WTC11 (cell line): ENCODE data around the gene SYCN. TPM values are rescaled to one million over a fixed set of nuclear protein-coding genes. Genes with fewer than 3 reads are reported as not detected.
"Not testable (repeated sequence)": the region's sequence is repeated elsewhere in the genome, so short reads cannot be mapped to it uniquely, and the experiment has no call there.

Experiments
- ATAC-seq: fragments of 200-7000 bp; cut with Tn5 transposase; 2 replicates; pipeline ENCODE4 v1.10.0; 2021; ENCODE audit warnings: mild to moderate bottlenecking, moderate library complexity
- CTCF ChIA-PET: fragments of 300-600 bp; sonication (Branson Sonifier 250); formaldehyde crosslinking; loops from one replicate; lab custom pipeline; 2021; ENCODE audit warnings: antibody characterized with exemption; lab: Charles Lee
- POLR2A ChIA-PET: fragments of 350-600 bp; sonication (Branson Sonifier 250); formaldehyde crosslinking; loops from one replicate; lab custom pipeline; 2021; ENCODE audit warnings: antibody characterized with exemption; lab: Charles Lee
- DNase-seq: peaks from one replicate; pipeline ENCODE4 v3.0.0; 2021; ENCODE audit warnings: low spot score
- H3K27ac Mint-ChIP-seq: 2 replicates; pipeline ENCODE4 v1.8.0; 2021; ENCODE audit warnings: mixed read lengths
- H3K27me3 Mint-ChIP-seq: 2 replicates; pipeline ENCODE4 v1.8.0; 2021; ENCODE audit warnings: low read depth, mild to moderate bottlenecking, moderate library complexity, mixed read lengths
- H3K36me3 Mint-ChIP-seq: 2 replicates; pipeline ENCODE4 v1.8.0; 2021; ENCODE audit warnings: mixed read lengths
- H3K4me1 Mint-ChIP-seq: 2 replicates; pipeline ENCODE4 v1.8.0; 2022; ENCODE audit warnings: mixed read lengths
- H3K4me3 Mint-ChIP-seq: 2 replicates; pipeline ENCODE4 v1.8.0; 2021; ENCODE audit warnings: mild to moderate bottlenecking, moderate library complexity, mixed read lengths
- H3K9me3 Mint-ChIP-seq: 2 replicates; pipeline ENCODE4 v1.8.0; 2021; ENCODE audit warnings: mixed read lengths
- CREM ChIP-seq: sonication (generic); formaldehyde crosslinking; IDR thresholded peaks from 2 replicates; pipeline ENCODE4 v1.8.1; 2022; ENCODE audit warnings: mild to moderate bottlenecking, missing genetic modification reagents, moderate library complexity
- FOXP1 ChIP-seq: sonication (generic); formaldehyde crosslinking; IDR thresholded peaks from 2 replicates; pipeline ENCODE4 v1.8.0; 2022; ENCODE audit warnings: missing genetic modification reagents, mild to moderate bottlenecking, moderate library complexity, borderline replicate concordance
- GTF2I ChIP-seq: fragments of 250-450 bp; sonication (Bioruptor Pico); conservative IDR thresholded peaks from 2 replicates; pipeline ENCODE4 v1.4.0; 2021; ENCODE audit warnings: mild to moderate bottlenecking
- IRF2 ChIP-seq: sonication (generic); formaldehyde crosslinking; IDR thresholded peaks from 2 replicates; pipeline ENCODE4 v1.8.0; 2022; ENCODE audit warnings: low read depth, missing genetic modification reagents, borderline replicate concordance
- NR2C2 ChIP-seq: sonication (generic); formaldehyde crosslinking; IDR thresholded peaks from 2 replicates; pipeline ENCODE4 v1.8.0; 2022; ENCODE audit warnings: mild to moderate bottlenecking, missing genetic modification reagents
- RORB ChIP-seq: fragments of 250-450 bp; sonication (Bioruptor Pico); IDR thresholded peaks from 2 replicates; pipeline ENCODE4 v1.9.0; 2021; ENCODE audit warnings: mild to moderate bottlenecking
- SMAD3 ChIP-seq: sonication (generic); formaldehyde crosslinking; IDR thresholded peaks from 2 replicates; pipeline ENCODE4 v1.8.0; 2022; ENCODE audit warnings: missing genetic modification reagents, mild to moderate bottlenecking, borderline replicate concordance
- SMAD4 ChIP-seq: sonication (generic); formaldehyde crosslinking; IDR thresholded peaks from 2 replicates; pipeline ENCODE4 v1.8.0; 2022; ENCODE audit warnings: mild to moderate bottlenecking, missing genetic modification reagents
- TCF7 ChIP-seq: sonication (generic); formaldehyde crosslinking; IDR thresholded peaks from 2 replicates; pipeline ENCODE4 v1.8.0; 2022; ENCODE audit warnings: mild to moderate bottlenecking, low read depth, missing genetic modification reagents, moderate library complexity
- total RNA-seq: library from RNA; stranded (reverse); gene quantifications from 3 replicates; pipeline ENCODE4 v1.2.3, GENCODE V29; 2021
- TF ChIP-seq, protein P1 (sequence below): sonication (generic); formaldehyde crosslinking; IDR thresholded peaks from 2 replicates; pipeline ENCODE4 v1.8.1; 2022; ENCODE audit warnings: mild to moderate bottlenecking, moderate library complexity, missing genetic modification reagents
- TF ChIP-seq, protein P2 (sequence below): sonication (generic); formaldehyde crosslinking; IDR thresholded peaks from 2 replicates; pipeline ENCODE4 v1.8.0; 2023; ENCODE audit warnings: mild to moderate bottlenecking, missing genetic modification reagents
- TF ChIP-seq, protein P3 (sequence below): fragments of 250-450 bp; sonication (Bioruptor Pico); IDR thresholded peaks from 2 replicates; pipeline ENCODE4 v1.9.0; 2021; ENCODE audit warnings: mild to moderate bottlenecking, borderline replicate concordance
- TF ChIP-seq, protein P4 (sequence below): fragments of 250-450 bp; sonication (Bioruptor Pico); IDR thresholded peaks from 2 replicates; pipeline ENCODE4 v2.1.2; 2022; ENCODE audit warnings: mild to moderate bottlenecking, moderate library complexity
- TF ChIP-seq, protein P5 (sequence below): fragments of 200-600 bp; IDR thresholded peaks from 2 replicates; pipeline ENCODE4 v1.8.0; 2022; ENCODE audit warnings: antibody characterized with exemption
- TF ChIP-seq, protein P6 (sequence below): fragments of 250-450 bp; sonication (Bioruptor Pico); IDR thresholded peaks from 2 replicates; pipeline ENCODE4 v1.8.0; 2021; ENCODE audit warnings: mild to moderate bottlenecking

SYCN gene
- total RNA-seq, 1 experiment from 2014 or later, result 0.77 TPM

DNA sequence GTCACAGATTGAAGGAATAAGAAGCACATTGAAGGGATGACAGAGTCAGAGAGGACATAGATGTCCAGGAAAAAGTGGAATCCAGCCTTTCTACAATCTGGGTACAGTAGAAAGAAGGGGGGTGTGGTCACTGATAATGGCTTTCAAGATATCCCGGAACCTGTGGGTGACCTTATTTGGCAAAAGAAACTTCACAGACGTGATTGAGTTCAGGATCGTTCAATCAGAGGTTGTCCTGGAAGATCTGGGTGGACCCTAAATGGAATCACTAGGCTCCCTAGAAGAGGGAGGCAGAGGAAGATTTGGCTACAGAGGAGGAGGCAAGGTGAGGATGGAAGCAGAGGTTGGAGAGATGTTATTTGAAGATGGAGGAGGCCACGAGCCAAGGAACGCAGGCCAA is 13.0 kb upstream of the SYCN start (continued):
- TF ChIP-seq, protein P1, sequence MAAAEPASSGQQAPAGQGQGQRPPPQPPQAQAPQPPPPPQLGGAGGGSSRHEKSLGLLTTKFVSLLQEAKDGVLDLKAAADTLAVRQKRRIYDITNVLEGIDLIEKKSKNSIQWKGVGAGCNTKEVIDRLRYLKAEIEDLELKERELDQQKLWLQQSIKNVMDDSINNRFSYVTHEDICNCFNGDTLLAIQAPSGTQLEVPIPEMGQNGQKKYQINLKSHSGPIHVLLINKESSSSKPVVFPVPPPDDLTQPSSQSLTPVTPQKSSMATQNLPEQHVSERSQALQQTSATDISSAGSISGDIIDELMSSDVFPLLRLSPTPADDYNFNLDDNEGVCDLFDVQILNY, result no peak
- no peak for TF ChIP-seq SMAD4
- TF ChIP-seq FOXP1 (CRISPR knock-in tag), result no peak
- TF ChIP-seq, protein P2, sequence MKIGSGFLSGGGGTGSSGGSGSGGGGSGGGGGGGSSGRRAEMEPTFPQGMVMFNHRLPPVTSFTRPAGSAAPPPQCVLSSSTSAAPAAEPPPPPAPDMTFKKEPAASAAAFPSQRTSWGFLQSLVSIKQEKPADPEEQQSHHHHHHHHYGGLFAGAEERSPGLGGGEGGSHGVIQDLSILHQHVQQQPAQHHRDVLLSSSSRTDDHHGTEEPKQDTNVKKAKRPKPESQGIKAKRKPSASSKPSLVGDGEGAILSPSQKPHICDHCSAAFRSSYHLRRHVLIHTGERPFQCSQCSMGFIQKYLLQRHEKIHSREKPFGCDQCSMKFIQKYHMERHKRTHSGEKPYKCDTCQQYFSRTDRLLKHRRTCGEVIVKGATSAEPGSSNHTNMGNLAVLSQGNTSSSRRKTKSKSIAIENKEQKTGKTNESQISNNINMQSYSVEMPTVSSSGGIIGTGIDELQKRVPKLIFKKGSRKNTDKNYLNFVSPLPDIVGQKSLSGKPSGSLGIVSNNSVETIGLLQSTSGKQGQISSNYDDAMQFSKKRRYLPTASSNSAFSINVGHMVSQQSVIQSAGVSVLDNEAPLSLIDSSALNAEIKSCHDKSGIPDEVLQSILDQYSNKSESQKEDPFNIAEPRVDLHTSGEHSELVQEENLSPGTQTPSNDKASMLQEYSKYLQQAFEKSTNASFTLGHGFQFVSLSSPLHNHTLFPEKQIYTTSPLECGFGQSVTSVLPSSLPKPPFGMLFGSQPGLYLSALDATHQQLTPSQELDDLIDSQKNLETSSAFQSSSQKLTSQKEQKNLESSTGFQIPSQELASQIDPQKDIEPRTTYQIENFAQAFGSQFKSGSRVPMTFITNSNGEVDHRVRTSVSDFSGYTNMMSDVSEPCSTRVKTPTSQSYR, result no peak
- no peak for TF ChIP-seq CREM (CRISPR knock-in tag)
- TF ChIP-seq SMAD3, result no peak

DNA sequence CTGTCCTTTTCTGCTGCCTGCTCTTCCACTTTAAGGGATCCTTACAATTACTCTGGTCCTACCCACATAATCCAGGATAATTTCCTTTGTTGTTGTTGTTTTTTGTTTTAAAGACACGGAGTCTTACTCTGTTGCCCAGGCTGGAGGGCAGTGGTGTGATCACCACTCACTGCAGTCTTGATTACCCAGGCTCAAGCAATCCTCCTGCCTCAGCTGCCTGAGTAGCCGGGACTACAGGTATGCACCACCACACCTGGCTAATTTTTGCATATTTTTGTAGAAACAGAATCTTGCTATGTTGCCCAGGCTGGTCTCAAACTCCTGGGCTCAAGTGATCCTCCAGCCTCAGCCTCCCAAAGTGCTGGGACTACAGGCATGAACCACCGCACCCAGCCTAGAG is 11.3 kb upstream of the SYCN start:
- POLR2A ChIA-PET, DNase-seq, ATAC-seq, H3K36me3 Mint-ChIP-seq, H3K4me3 Mint-ChIP-seq, H3K27ac Mint-ChIP-seq, H3K4me1 Mint-ChIP-seq: not testable (repeated sequence)
- Mint-ChIP-seq H3K9me3 (peaks cover 19% of the 10 kb centered on the region), H3K27me3 (peaks cover 28% of the 10 kb centered on the region)
- CTCF ChIA-PET, result interaction anchor here (1.0 to 1.6 kb wide), 2 partner anchors 8 to 163 kb away, joined by 3 to 6 read pairs; no protein-coding TSS in a partner anchor

DNA sequence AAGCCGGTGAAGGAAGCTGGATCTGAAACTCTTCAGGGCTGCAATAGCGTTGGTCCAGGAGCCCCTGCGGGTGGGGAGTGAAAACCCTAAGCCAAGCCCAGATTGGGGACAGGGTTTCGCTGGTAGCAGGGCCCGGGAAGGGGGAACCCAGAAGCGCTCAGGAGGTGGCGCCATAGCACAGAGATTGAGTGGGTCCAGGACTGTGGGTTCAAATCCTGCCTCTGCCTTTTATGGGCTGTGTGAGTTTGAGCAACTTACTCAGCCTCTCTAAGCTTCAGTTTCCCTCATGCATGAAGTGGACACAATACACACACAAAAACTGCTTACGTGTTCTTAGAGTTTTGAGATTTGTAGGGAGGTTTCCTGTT is 8.3 kb upstream of the SYCN start:
- ATAC-seq, result peak; percentile 96
- CTCF ChIA-PET, result interaction anchor here (0.8 to 2.3 kb wide), 18 partner anchors 9 to 160 kb away, joined by 3 to 11 read pairs (median 4); partner anchors contain the start of genes GMFG, SAMD4B and SYCN

More for the DNA sequence above, 8.3 kb upstream of the SYCN start:
- TF ChIP-seq RORB, result no peak
- TF ChIP-seq NR2C2 (CRISPR knock-in tag), result no peak
- TF ChIP-seq TCF7, result no peak
- TF ChIP-seq, protein P1, result no peak
- TF ChIP-seq GTF2I (CRISPR knock-in tag), result peak; percentile 64; the same call in 1 of the 2 replicates
- TF ChIP-seq FOXP1 (CRISPR knock-in tag), result no peak
- TF ChIP-seq, protein P3, sequence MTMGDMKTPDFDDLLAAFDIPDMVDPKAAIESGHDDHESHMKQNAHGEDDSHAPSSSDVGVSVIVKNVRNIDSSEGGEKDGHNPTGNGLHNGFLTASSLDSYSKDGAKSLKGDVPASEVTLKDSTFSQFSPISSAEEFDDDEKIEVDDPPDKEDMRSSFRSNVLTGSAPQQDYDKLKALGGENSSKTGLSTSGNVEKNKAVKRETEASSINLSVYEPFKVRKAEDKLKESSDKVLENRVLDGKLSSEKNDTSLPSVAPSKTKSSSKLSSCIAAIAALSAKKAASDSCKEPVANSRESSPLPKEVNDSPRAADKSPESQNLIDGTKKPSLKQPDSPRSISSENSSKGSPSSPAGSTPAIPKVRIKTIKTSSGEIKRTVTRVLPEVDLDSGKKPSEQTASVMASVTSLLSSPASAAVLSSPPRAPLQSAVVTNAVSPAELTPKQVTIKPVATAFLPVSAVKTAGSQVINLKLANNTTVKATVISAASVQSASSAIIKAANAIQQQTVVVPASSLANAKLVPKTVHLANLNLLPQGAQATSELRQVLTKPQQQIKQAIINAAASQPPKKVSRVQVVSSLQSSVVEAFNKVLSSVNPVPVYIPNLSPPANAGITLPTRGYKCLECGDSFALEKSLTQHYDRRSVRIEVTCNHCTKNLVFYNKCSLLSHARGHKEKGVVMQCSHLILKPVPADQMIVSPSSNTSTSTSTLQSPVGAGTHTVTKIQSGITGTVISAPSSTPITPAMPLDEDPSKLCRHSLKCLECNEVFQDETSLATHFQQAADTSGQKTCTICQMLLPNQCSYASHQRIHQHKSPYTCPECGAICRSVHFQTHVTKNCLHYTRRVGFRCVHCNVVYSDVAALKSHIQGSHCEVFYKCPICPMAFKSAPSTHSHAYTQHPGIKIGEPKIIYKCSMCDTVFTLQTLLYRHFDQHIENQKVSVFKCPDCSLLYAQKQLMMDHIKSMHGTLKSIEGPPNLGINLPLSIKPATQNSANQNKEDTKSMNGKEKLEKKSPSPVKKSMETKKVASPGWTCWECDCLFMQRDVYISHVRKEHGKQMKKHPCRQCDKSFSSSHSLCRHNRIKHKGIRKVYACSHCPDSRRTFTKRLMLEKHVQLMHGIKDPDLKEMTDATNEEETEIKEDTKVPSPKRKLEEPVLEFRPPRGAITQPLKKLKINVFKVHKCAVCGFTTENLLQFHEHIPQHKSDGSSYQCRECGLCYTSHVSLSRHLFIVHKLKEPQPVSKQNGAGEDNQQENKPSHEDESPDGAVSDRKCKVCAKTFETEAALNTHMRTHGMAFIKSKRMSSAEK (CRISPR knock-in tag), result no peak
- TF ChIP-seq, protein P4, sequence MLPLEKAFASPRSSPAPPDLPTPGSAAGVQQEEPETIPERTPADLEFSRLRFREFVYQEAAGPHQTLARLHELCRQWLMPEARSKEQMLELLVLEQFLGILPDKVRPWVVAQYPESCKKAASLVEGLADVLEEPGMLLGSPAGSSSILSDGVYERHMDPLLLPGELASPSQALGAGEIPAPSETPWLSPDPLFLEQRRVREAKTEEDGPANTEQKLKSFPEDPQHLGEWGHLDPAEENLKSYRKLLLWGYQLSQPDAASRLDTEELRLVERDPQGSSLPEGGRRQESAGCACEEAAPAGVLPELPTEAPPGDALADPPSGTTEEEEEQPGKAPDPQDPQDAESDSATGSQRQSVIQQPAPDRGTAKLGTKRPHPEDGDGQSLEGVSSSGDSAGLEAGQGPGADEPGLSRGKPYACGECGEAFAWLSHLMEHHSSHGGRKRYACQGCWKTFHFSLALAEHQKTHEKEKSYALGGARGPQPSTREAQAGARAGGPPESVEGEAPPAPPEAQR, result no peak
- TF ChIP-seq, protein P5, sequence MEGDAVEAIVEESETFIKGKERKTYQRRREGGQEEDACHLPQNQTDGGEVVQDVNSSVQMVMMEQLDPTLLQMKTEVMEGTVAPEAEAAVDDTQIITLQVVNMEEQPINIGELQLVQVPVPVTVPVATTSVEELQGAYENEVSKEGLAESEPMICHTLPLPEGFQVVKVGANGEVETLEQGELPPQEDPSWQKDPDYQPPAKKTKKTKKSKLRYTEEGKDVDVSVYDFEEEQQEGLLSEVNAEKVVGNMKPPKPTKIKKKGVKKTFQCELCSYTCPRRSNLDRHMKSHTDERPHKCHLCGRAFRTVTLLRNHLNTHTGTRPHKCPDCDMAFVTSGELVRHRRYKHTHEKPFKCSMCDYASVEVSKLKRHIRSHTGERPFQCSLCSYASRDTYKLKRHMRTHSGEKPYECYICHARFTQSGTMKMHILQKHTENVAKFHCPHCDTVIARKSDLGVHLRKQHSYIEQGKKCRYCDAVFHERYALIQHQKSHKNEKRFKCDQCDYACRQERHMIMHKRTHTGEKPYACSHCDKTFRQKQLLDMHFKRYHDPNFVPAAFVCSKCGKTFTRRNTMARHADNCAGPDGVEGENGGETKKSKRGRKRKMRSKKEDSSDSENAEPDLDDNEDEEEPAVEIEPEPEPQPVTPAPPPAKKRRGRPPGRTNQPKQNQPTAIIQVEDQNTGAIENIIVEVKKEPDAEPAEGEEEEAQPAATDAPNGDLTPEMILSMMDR, result peak; percentile 18; the same call in 1 of the 2 replicates
- TF ChIP-seq, protein P6, sequence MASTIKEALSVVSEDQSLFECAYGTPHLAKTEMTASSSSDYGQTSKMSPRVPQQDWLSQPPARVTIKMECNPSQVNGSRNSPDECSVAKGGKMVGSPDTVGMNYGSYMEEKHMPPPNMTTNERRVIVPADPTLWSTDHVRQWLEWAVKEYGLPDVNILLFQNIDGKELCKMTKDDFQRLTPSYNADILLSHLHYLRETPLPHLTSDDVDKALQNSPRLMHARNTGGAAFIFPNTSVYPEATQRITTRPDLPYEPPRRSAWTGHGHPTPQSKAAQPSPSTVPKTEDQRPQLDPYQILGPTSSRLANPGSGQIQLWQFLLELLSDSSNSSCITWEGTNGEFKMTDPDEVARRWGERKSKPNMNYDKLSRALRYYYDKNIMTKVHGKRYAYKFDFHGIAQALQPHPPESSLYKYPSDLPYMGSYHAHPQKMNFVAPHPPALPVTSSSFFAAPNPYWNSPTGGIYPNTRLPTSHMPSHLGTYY, result no peak
- no peak for TF ChIP-seq IRF2 (CRISPR knock-in tag)
- Mint-ChIP-seq H3K36me3 (peaks cover 4% of the 10 kb centered on the region; the same call in 1 of the 2 replicates), H3K27ac (no peak overlapping the region), H3K4me3 (no peak overlapping the region), H3K9me3 (peaks cover 15% of the 10 kb centered on the region), H3K4me1 (no peaks in the 10 kb centered on the region), H3K27me3 (peaks cover 11% of the 10 kb centered on the region)
- DNase-seq, result peak; percentile 81
- POLR2A ChIA-PET, result interaction anchor here (0.8 kb wide), 1 partner anchor 616 kb away, joined by 4 read pairs; no protein-coding TSS in a partner anchor
